Measurements from ENCODE around the gene PPP1R7.

Gene PPP1R7

GRCh38 chr2:241201445-241202267, 51.4 kb downstream of the PPP1R7 start:
- H3K4me3 ChIP-seq: no peak overlapping the region
- H3K27ac ChIP-seq: no peak overlapping the region

- Histone ChIP-seq H3K4me3 (no peak overlapping the region), H3K27ac (no peak overlapping the region)
Measured at GRCh38 chr2:241202268-241202585, 52.0 kb downstream of the PPP1R7 start.

- no peak overlapping the region for H3K27ac ChIP-seq
Measured at GRCh38 chr2:241202681-241203080, 52.4 kb downstream of the PPP1R7 start.

GRCh38 chr2:241203218-241204009, 53.1 kb downstream of the PPP1R7 start:
- Histone ChIP-seq H3K4me3 (no peak overlapping the region), H3K27ac (no peak overlapping the region)

More at GRCh38 chr2:241202681-241203080, 52.4 kb downstream of the PPP1R7 start:
- no peak overlapping the region for H3K4me3 ChIP-seq

- Histone ChIP-seq H3K27ac (no peak overlapping the region), H3K4me3 (no peak overlapping the region)
Measured at GRCh38 chr2:241204010-241204384, 53.7 kb downstream of the PPP1R7 start.

GRCh38 chr2:241204490-241204889, 54.2 kb downstream of the PPP1R7 start:
- Histone ChIP-seq H3K27ac (no peak overlapping the region), H3K4me3 (no peak overlapping the region)

- H3K27ac ChIP-seq: no peak overlapping the region
- H3K4me3 ChIP-seq: no peak overlapping the region
Measured at GRCh38 chr2:241205086-241205485, 54.8 kb downstream of the PPP1R7 start.

- Histone ChIP-seq H3K27ac (no peak overlapping the region), H3K4me3 (no peak overlapping the region)
Measured at GRCh38 chr2:241207151-241207550, 56.9 kb downstream of the PPP1R7 start.

- H3K4me3 ChIP-seq: no peak overlapping the region
- H3K27ac ChIP-seq: no peak overlapping the region
Measured at GRCh38 chr2:241207641-241208040, 57.4 kb downstream of the PPP1R7 start.

GRCh38 chr2:241208058-241208457, 57.8 kb downstream of the PPP1R7 start:
- H3K4me3 ChIP-seq: no peak overlapping the region
- no peak overlapping the region for H3K27ac ChIP-seq

GRCh38 chr2:241209271-241209670, 59.0 kb downstream of the PPP1R7 start:
- Histone ChIP-seq H3K4me3 (no peak overlapping the region), H3K27ac (no peak overlapping the region)

GRCh38 chr2:241211276-241211675, 61.0 kb downstream of the PPP1R7 start:
- Histone ChIP-seq H3K4me3 (no peak overlapping the region), H3K27ac (no peak overlapping the region)

GRCh38 chr2:241213041-241213440, 62.8 kb downstream of the PPP1R7 start:
- Histone ChIP-seq H3K4me3 (no peak overlapping the region), H3K27ac (no peak overlapping the region)

- Histone ChIP-seq H3K4me3 (no peak overlapping the region), H3K27ac (no peak overlapping the region)
Measured at GRCh38 chr2:241213567-241213966, 63.3 kb downstream of the PPP1R7 start.

- Histone ChIP-seq H3K4me3 (no peak overlapping the region), H3K27ac (no peak overlapping the region)
Measured at GRCh38 chr2:241214209-241214608, 63.9 kb downstream of the PPP1R7 start.

- no peak overlapping the region for H3K4me3 ChIP-seq
Measured at GRCh38 chr2:241214766-241215165, 64.5 kb downstream of the PPP1R7 start.

GRCh38 chr2:241215421-241215820, 65.2 kb downstream of the PPP1R7 start:
- no peak overlapping the region for H3K27ac ChIP-seq
- no peak overlapping the region for H3K4me3 ChIP-seq

More at GRCh38 chr2:241214766-241215165, 64.5 kb downstream of the PPP1R7 start:
- H3K27ac ChIP-seq: no peak overlapping the region

- Histone ChIP-seq H3K4me3 (no peak overlapping the region), H3K27ac (no peak overlapping the region)
Measured at GRCh38 chr2:241216211-241216761, 66.0 kb downstream of the PPP1R7 start.

- H3K4me3 ChIP-seq: peak overlapping the region; percentile 16 to 45 (median 33)
- peak overlapping the region in 15 of 21 experiments; percentile 25 to 77 (median 67) for H3K27ac ChIP-seq
Measured at GRCh38 chr2:241217320-241218031, 67.2 kb downstream of the PPP1R7 start.

Measured in skin epidermis (tissue), 12 donors.